ENCODE results near the gene TRMT44. TPM values are rescaled to one million over a fixed set of nuclear protein-coding genes. Genes with fewer than 3 reads are reported as not detected.
A peak's percentile ranks its signal among the peaks of the same experiment; 100 is the strongest.

The TRMT44 gene
- total RNA-seq, 4 donors from 2014 or later, result 30.8 to 60.0 (median 46.1) TPM

GRCh38 chr4:8399298-8399697 is 41.3 kb upstream of the TRMT44 start:
- 93% methylated on average over 13 of the region's 15 CpGs for WGBS
- H3K36me3 ChIP-seq, result peaks cover 30% of the 10 kb centered on the region
- no peak for TF ChIP-seq EP300 (IDR thresholded peaks at IDR 0.05)
- TF ChIP-seq POLR2A (IDR thresholded peaks at IDR 0.05), result no peak
- no peak for TF ChIP-seq POLR2AphosphoS5 (IDR thresholded peaks at IDR 0.05)
- TF ChIP-seq CTCF (IDR thresholded peaks at IDR 0.05), result no peak
- H3K4me1 ChIP-seq, result peaks cover 20% of the 10 kb centered on the region
- H3K27me3 ChIP-seq, result no peaks in the 10 kb centered on the region
- no peak overlapping the region for H3K27ac ChIP-seq
- no peaks in the 10 kb centered on the region for H3K9me3 ChIP-seq
- H3K4me3 ChIP-seq, result no peak overlapping the region
- no peak for DNase-seq (ENCODE audit: low spot score in 2 of 2)

DNA sequence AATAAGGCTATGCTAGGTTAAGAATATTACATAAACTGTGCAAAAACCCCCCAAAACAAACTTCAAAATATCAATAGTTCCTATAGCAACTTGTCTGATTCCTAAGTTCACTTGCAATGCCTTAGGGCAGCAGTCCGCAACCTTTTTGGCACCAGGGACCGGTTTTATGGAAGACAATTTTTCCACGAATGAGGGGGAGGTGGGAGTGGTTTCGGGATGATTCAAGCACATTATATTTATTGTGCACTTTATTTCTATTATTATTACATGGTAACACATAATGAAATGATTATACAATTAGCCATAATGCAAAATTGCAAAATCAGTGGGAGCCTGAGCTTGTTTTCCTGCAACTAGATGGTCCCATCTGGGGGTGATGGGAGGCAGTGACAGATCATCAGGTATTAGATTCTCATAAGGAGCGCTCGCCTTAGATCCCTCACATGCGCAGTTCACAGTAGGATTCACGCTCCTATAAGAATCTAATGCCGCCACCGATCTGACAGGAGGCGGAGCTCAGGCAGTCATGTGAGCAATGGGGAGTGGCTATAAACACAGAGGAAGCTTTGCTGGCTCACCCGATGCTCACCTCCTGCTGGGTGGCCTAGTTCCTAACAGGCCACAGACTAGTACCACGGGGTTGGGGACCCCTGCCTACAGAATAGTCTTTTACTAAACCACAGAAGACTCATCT is 39.8 kb upstream of the TRMT44 start:
- H3K27ac ChIP-seq, result peak overlapping the region; percentile 30
- H3K4me1 ChIP-seq, result peaks cover 20% of the 10 kb centered on the region
- TF ChIP-seq POLR2AphosphoS5 (IDR thresholded peaks at IDR 0.05) (no peak), POLR2A (IDR thresholded peaks at IDR 0.05) (no peak)
- no peak overlapping the region for H3K4me3 ChIP-seq
- peaks cover 38% of the 10 kb centered on the region for H3K36me3 ChIP-seq
- H3K9me3 ChIP-seq, result no peaks in the 10 kb centered on the region
- peak in 1 of 2 donors; percentile 77 for DNase-seq (ENCODE audit: low spot score in 2 of 2)
- no peaks in the 10 kb centered on the region for H3K27me3 ChIP-seq
- 66% methylated on average over 13 of the region's 13 CpGs for WGBS

- peak overlapping the region; percentile 3 for H3K27ac ChIP-seq
- no peak for DNase-seq (ENCODE audit: low spot score in 2 of 2)
- no peak overlapping the region for H3K4me3 ChIP-seq
- no peak for TF ChIP-seq EP300 (IDR thresholded peaks at IDR 0.05)
- no peak for TF ChIP-seq POLR2A (IDR thresholded peaks at IDR 0.05)
- TF ChIP-seq CTCF (IDR thresholded peaks at IDR 0.05), result no peak
- TF ChIP-seq POLR2AphosphoS5 (IDR thresholded peaks at IDR 0.05), result no peak
- H3K27me3 ChIP-seq, result no peaks in the 10 kb centered on the region
- H3K9me3 ChIP-seq, result no peaks in the 10 kb centered on the region
- peaks cover 40% of the 10 kb centered on the region for H3K36me3 ChIP-seq
- WGBS, result 87% methylated on average over 9 of the region's 10 CpGs
- H3K4me1 ChIP-seq, result peaks cover 20% of the 10 kb centered on the region
Measured at GRCh38 chr4:8401665-8402064, 38.9 kb upstream of the TRMT44 start.

DNA sequence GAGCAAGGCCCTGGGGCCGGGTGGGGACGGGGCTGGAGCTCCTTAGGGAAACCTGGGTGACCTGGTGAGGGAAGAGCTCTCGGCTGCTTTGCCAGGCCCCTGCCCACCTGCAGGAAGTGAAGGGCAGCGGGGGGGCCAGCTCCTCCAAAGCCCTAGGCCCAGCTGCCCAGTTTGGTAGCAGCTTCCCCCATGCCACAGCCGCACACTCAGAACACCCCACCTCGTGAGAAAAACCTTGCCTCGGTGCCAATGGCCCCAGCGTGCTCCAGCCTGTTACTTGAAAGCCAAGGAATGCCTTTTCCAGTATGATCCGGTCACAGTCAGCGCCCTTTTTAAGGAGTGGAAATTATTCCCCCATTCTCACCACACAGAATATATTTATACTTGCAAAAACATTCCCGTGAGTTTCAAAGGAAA is 38.4 kb upstream of the TRMT44 start:
- Histone ChIP-seq H3K4me1 (peaks cover 20% of the 10 kb centered on the region), H3K36me3 (peaks cover 43% of the 10 kb centered on the region), H3K27ac (peak overlapping the region; percentile 3), H3K27me3 (no peaks in the 10 kb centered on the region), H3K4me3 (no peak overlapping the region), H3K9me3 (no peaks in the 10 kb centered on the region)
- DNase-seq (ENCODE audit: low spot score in 2 of 2), result no peak
- WGBS, result 67% methylated on average over 10 of the region's 11 CpGs
- TF ChIP-seq POLR2A (IDR thresholded peaks at IDR 0.05) (no peak), CTCF (IDR thresholded peaks at IDR 0.05) (no peak)

DNA sequence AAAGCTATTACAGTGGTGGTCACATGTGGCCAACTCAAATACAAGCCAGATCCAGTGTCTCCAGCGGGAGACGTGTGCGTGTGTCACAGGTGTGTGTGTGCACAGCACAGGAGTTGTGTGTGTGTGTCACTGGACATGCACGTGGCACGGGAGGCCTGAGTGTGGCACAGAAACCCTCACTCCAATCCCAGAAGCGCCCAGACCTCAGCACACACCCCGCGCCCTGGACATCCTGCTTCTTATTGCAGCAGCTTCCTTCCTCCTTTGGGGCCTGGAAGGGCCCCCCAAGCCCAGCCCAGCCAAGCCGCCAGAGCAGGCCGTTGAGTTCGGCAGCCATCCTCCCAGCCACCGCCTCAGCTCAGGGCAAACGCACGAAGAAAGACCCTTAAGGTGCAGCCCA is 37.9 kb upstream of the TRMT44 start:
- WGBS, result 80% methylated on average over 14 of the region's 14 CpGs
- H3K4me1 ChIP-seq, result peaks cover 20% of the 10 kb centered on the region
- peaks cover 44% of the 10 kb centered on the region for H3K36me3 ChIP-seq
- peak in 1 of 2 donors; percentile 78 for DNase-seq (ENCODE audit: low spot score in 2 of 2)
- H3K9me3 ChIP-seq, result no peaks in the 10 kb centered on the region
- H3K27me3 ChIP-seq, result no peaks in the 10 kb centered on the region
- TF ChIP-seq CTCF (IDR thresholded peaks at IDR 0.05), result no peak
- TF ChIP-seq POLR2A (IDR thresholded peaks at IDR 0.05), result no peak
- no peak for TF ChIP-seq POLR2AphosphoS5 (IDR thresholded peaks at IDR 0.05)
- TF ChIP-seq EP300 (IDR thresholded peaks at IDR 0.05), result no peak
- H3K27ac ChIP-seq, result peak overlapping the region; percentile 3
- no peak overlapping the region for H3K4me3 ChIP-seq

All from suprapubic skin (tissue), 4 donors.